GM12891 (cell line): ENCODE results near the gene ZNF74.
"Not testable (repeated sequence)": the region's sequence is repeated elsewhere in the genome, so short reads cannot be mapped to it uniquely, and the experiment has no call there.

ENCODE experiments used
- DNase-seq: peaks from one replicate; pipeline ENCODE4 v3.0.0; 2011; ENCODE audit warnings: low spot score; ENCODE audit not compliant: insufficient read length
- FAIRE-seq: peaks from 2 replicates; lab custom pipeline; 2011; peaks lifted over from hg19 to GRCh38; lab: Jason Lieb, UNC
- PAX5 ChIP-seq: IDR thresholded peaks from 2 replicates; pipeline ENCODE4 v1.6.1; 2011; ENCODE audit warnings: low read length, moderate library complexity, mild to moderate bottlenecking; ENCODE audit not compliant: insufficient read depth, severe bottlenecking
- POLR2A ChIP-seq: IDR thresholded peaks from 2 replicates; pipeline ENCODE4 v1.6.1; 2011; ENCODE audit warnings: low read depth, low read length, control low read depth
- POLR2AphosphoS5 ChIP-seq: IDR thresholded peaks from 2 replicates; pipeline ENCODE4 v1.6.1; 2011; ENCODE audit warnings: low read depth, low read length, control low read depth
- POU2F2 ChIP-seq: IDR thresholded peaks from 2 replicates; pipeline ENCODE4 v1.6.1; 2011; ENCODE audit warnings: low read depth, mild to moderate bottlenecking, control low read depth, low read length, moderate library complexity
- SPI1 ChIP-seq: IDR thresholded peaks from 2 replicates; pipeline ENCODE4 v1.6.1; 2011; ENCODE audit warnings: low read depth, low read length, control low read depth
- TAF1 ChIP-seq: IDR thresholded peaks from 2 replicates; pipeline ENCODE4 v1.6.1; 2011; ENCODE audit warnings: low read depth, low read length, control low read depth

The ZNF74 gene

GRCh38 chr22:20405291-20405930 lies 11.5 kb downstream of the ZNF74 start:
- TF ChIP-seq POLR2AphosphoS5 (no peak), POU2F2 (no peak), SPI1 (no peak), TAF1 (no peak), PAX5 (no peak), POLR2A (no peak)
- DNase-seq = no peak
- no peak for FAIRE-seq

- TF ChIP-seq POLR2AphosphoS5 (no peak), POLR2A (no peak), POU2F2 (no peak), TAF1 (no peak), PAX5 (no peak), SPI1 (no peak)
- FAIRE-seq (no peak), DNase-seq (no peak)
Measured at GRCh38 chr22:20405931-20406685, 12.2 kb downstream of the ZNF74 start.

- TF ChIP-seq TAF1 = no peak
- no peak for TF ChIP-seq SPI1
- TF ChIP-seq PAX5 = no peak
- TF ChIP-seq POU2F2 = no peak
- TF ChIP-seq POLR2AphosphoS5 = no peak
- TF ChIP-seq POLR2A = no peak
- DNase-seq = no peak
- no peak for FAIRE-seq
Measured at GRCh38 chr22:20406686-20407408, 12.9 kb downstream of the ZNF74 start.

- FAIRE-seq (no peak), DNase-seq (no peak)
- no peak for TF ChIP-seq POU2F2
- no peak for TF ChIP-seq POLR2A
- no peak for TF ChIP-seq POLR2AphosphoS5
- TF ChIP-seq SPI1 = no peak
- TF ChIP-seq PAX5 = no peak
Measured at GRCh38 chr22:20407829-20408228, 13.9 kb downstream of the ZNF74 start.

GRCh38 chr22:20408891-20409290 lies 14.9 kb downstream of the ZNF74 start:
- DNase-seq = no peak
- TF ChIP-seq POU2F2 (no peak), PAX5 (no peak), POLR2AphosphoS5 (no peak), SPI1 (no peak), POLR2A (no peak), TAF1 (no peak)
- no peak for FAIRE-seq

- DNase-seq, FAIRE-seq: not testable (repeated sequence)
Measured at GRCh38 chr22:20409385-20409784, 15.4 kb downstream of the ZNF74 start.

- no peak for TF ChIP-seq POLR2AphosphoS5
- no peak for TF ChIP-seq POU2F2
- TF ChIP-seq POLR2A = no peak
- TF ChIP-seq TAF1 = no peak
- no peak for TF ChIP-seq PAX5
- TF ChIP-seq SPI1 = no peak
- no peak for FAIRE-seq
Measured at GRCh38 chr22:20412474-20413216, 18.7 kb downstream of the ZNF74 start.

GRCh38 chr22:20413217-20414058 lies 19.5 kb downstream of the ZNF74 start:
- DNase-seq = no peak
- TF ChIP-seq PAX5 (no peak), SPI1 (no peak), POLR2AphosphoS5 (no peak), POU2F2 (no peak), POLR2A (no peak), TAF1 (no peak)
- no peak for FAIRE-seq

More at GRCh38 chr22:20412474-20413216, 18.7 kb downstream of the ZNF74 start:
- no peak for DNase-seq

- TF ChIP-seq POU2F2 = no peak
- DNase-seq (no peak), FAIRE-seq (no peak)
Measured at GRCh38 chr22:20414059-20414440, 20.1 kb downstream of the ZNF74 start.
